ENCODE data around the gene DOCK8.

Gene DOCK8

GRCh38 chr9:269081-269711 is 54.5 kb downstream of the DOCK8 start:
- no peak for DNase-seq

GRCh38 chr9:270657-271237 is 56.1 kb downstream of the DOCK8 start:
- peak in 1 of 5 experiments; percentile 42 for DNase-seq

GRCh38 chr9:272251-273213 is 57.9 kb downstream of the DOCK8 start:
- DNase-seq, result peak; percentile 13 to 97 (median 60)

GRCh38 chr9:274406-274805 is 59.7 kb downstream of the DOCK8 start:
- peak in 1 of 5 experiments; percentile 38 for DNase-seq

GRCh38 chr9:277601-278295 is 63.1 kb downstream of the DOCK8 start:
- DNase-seq, result peak in 2 of 5 experiments; percentile 67 to 84

GRCh38 chr9:278651-279050 is 64.0 kb downstream of the DOCK8 start:
- peak in 2 of 5 experiments; percentile 45 to 88 for DNase-seq

GRCh38 chr9:279674-280073 is 65.0 kb downstream of the DOCK8 start:
- DNase-seq, result peak in 1 of 5 experiments; percentile 52

- peak in 2 of 5 experiments; percentile 27 to 65 for DNase-seq
These were observed 67.3 kb downstream of the DOCK8 start for GRCh38 chr9:281741-282645.

GRCh38 chr9:286071-286740 is 71.5 kb downstream of the DOCK8 start:
- DNase-seq, result no peak

- no peak for DNase-seq
These were observed 74.5 kb downstream of the DOCK8 start for GRCh38 chr9:289121-289520.

GRCh38 chr9:292915-293314 is 78.2 kb downstream of the DOCK8 start:
- no peak for DNase-seq

- DNase-seq, result no peak
These were observed 80.9 kb downstream of the DOCK8 start for GRCh38 chr9:295576-295975.

- DNase-seq, result no peak
These were observed 81.7 kb downstream of the DOCK8 start for GRCh38 chr9:296411-296810.

GRCh38 chr9:297104-297972 is 82.7 kb downstream of the DOCK8 start:
- peak in 1 of 5 experiments; percentile 59 for DNase-seq

GRCh38 chr9:303502-303901 is 88.8 kb downstream of the DOCK8 start:
- DNase-seq, result no peak

GRCh38 chr9:304106-304505 is 89.4 kb downstream of the DOCK8 start:
- no peak for DNase-seq

- DNase-seq, result peak in 2 of 5 experiments; percentile 14 to 55
These were observed 90.0 kb downstream of the DOCK8 start for GRCh38 chr9:304519-305185.

GRCh38 chr9:306907-307306 is 92.2 kb downstream of the DOCK8 start:
- peak in 3 of 5 experiments; percentile 32 to 65 (median 36) for DNase-seq

- DNase-seq, result no peak
These were observed 97.2 kb downstream of the DOCK8 start for GRCh38 chr9:311841-312240.
